GM12801 (cell line): Measurements from ENCODE around the gene OPRM1.

Source experiments
- CTCF ChIP-seq: IDR thresholded peaks from one replicate; pipeline ENCODE4 v1.5.1; 2011; ENCODE audit warnings: control low read depth; ENCODE audit not compliant: insufficient read length; ENCODE audit errors: extremely low read depth

OPRM1 gene

GRCh38 chr6:154209555-154209954 lies 170.5 kb downstream of the OPRM1 start:
- no peak for TF ChIP-seq CTCF

GRCh38 chr6:154210678-154211077 lies 171.6 kb downstream of the OPRM1 start:
- no peak for TF ChIP-seq CTCF

GRCh38 chr6:154213782-154214181 lies 174.7 kb downstream of the OPRM1 start:
- no peak for TF ChIP-seq CTCF

GRCh38 chr6:154218301-154218700 lies 179.3 kb downstream of the OPRM1 start:
- no peak for TF ChIP-seq CTCF

GRCh38 chr6:154218787-154219186 lies 179.7 kb downstream of the OPRM1 start:
- no peak for TF ChIP-seq CTCF

GRCh38 chr6:154219250-154219649 lies 180.2 kb downstream of the OPRM1 start:
- no peak for TF ChIP-seq CTCF

GRCh38 chr6:154222716-154223115 lies 183.7 kb downstream of the OPRM1 start:
- no peak for TF ChIP-seq CTCF

GRCh38 chr6:154223296-154223695 lies 184.3 kb downstream of the OPRM1 start:
- TF ChIP-seq CTCF = no peak
